Fibroblast of mammary gland (primary cell): ENCODE data around the gene COCH.

Experiments used
- DNase-seq: peaks from one replicate; pipeline ENCODE4 v3.0.0-alpha.2; 2010; ENCODE audit warnings: low read depth
- H3K4me3 ChIP-seq: 2 replicates; pipeline ENCODE4 v1.5.1; 2011; ENCODE audit warnings: low read depth, mild to moderate bottlenecking, low read length, moderate library complexity; ENCODE audit not compliant: control insufficient read depth
- TF ChIP-seq, protein P1 (sequence below): conservative IDR thresholded peaks from 2 replicates; pipeline ENCODE4 v1.5.1; 2011; ENCODE audit warnings: low read depth, low read length, inconsistent platforms; ENCODE audit not compliant: control insufficient read depth, insufficient read depth

COCH gene

GRCh38 chr14:30903285-30904124 is 29.1 kb downstream of the COCH start:
- no peak for DNase-seq
- TF ChIP-seq, protein P1, sequence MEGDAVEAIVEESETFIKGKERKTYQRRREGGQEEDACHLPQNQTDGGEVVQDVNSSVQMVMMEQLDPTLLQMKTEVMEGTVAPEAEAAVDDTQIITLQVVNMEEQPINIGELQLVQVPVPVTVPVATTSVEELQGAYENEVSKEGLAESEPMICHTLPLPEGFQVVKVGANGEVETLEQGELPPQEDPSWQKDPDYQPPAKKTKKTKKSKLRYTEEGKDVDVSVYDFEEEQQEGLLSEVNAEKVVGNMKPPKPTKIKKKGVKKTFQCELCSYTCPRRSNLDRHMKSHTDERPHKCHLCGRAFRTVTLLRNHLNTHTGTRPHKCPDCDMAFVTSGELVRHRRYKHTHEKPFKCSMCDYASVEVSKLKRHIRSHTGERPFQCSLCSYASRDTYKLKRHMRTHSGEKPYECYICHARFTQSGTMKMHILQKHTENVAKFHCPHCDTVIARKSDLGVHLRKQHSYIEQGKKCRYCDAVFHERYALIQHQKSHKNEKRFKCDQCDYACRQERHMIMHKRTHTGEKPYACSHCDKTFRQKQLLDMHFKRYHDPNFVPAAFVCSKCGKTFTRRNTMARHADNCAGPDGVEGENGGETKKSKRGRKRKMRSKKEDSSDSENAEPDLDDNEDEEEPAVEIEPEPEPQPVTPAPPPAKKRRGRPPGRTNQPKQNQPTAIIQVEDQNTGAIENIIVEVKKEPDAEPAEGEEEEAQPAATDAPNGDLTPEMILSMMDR = no peak
- no peak overlapping the region for H3K4me3 ChIP-seq

DNA sequence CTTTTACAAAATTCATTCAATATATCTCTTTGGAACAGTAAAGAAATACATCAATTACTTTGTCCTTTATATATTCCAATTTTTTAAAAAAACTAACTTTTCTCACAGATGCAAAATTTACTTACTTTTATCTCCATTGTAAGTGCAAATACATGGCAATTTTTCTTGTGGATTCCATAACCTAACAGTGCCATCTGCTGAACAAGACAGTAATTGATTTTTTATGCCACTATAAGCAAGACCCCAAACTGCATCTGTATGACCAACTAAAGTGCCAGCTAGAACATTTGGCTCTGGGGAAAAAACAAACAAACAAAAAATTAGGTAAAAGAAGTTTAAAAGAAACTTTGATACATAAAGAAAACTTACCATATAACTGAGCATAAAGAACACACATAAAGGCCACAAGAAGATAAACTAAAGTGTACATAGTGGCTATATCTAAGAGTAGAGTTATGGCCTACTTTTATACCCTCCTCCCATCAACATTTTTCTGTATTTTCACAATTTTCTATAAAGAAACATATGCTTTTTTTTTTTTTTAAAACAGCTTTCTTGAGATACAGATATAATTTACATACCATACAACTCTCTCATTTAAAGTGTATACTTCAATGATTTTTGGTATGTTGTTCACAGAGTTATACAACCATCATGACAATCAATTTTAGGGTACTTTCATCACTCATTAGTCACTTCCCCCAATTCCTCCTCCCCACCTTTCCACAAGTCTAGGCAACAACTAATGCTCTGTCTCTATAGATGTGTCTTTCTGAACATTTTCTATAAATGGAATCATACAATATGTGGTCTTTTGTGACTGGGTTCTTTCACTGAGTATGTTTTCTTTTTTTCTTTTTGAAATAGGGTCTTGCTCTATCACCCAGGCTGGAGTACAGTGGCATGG is 32.6 kb downstream of the COCH start:
- TF ChIP-seq, protein P1 = peak; percentile 25

GRCh38 chr14:30907659-30908057 is 33.3 kb downstream of the COCH start:
- TF ChIP-seq, protein P1 = no peak
- no peak for DNase-seq
- H3K4me3 ChIP-seq = no peak overlapping the region

More for the DNA sequence above, 32.6 kb downstream of the COCH start:
- H3K4me3 ChIP-seq = no peak overlapping the region
- DNase-seq = peak; percentile 27

GRCh38 chr14:30908826-30909225 is 34.5 kb downstream of the COCH start:
- H3K4me3 ChIP-seq = no peak overlapping the region
- DNase-seq = no peak
- TF ChIP-seq, protein P1 = no peak

DNA sequence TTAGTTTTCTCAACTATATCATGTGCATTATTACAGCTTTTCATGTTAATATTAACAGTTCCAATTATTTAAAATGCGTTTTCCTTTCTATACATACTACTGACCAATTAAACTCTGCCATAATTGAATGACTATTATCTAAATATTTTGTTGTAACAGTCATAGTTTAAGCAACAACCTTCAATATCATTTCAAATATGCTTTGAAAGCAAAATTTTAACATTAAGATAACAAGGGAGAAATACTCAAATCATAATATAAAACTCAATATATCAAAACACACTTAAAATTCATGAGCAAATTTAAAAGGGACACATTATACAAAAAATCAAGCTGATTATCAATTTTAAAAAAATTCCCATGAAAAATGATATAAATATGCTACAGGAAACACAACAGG is 40.5 kb downstream of the COCH start:
- DNase-seq = no peak
- TF ChIP-seq, protein P1 = no peak
- H3K4me3 ChIP-seq = no peak overlapping the region

GRCh38 chr14:30915596-30915995 is 41.2 kb downstream of the COCH start:
- no peak for DNase-seq
- TF ChIP-seq, protein P1 = no peak
- no peak overlapping the region for H3K4me3 ChIP-seq
